ENCODE measurements around the gene FMNL2.

Gene FMNL2

GRCh38 chr2:152465541-152465940, 130.6 kb downstream of the FMNL2 start:
- Histone ChIP-seq H3K4me1 (ENCODE audit: low read length) (peaks cover 35% of the 10 kb centered on the region), H3K9ac (ENCODE audit: low read length) (no peak overlapping the region), H2AFZ (ENCODE audit: low read length) (no peak overlapping the region), H3K9me3 (replicated peaks; ENCODE audit: insufficient read depth, low read length) (no peaks in the 10 kb centered on the region), H3K4me2 (ENCODE audit: low read depth, low read length) (no peak overlapping the region), H3K27me3 (replicated peaks; ENCODE audit: insufficient read depth, low read length) (no peaks in the 10 kb centered on the region), H3K27ac (ENCODE audit: low read length) (no peak overlapping the region), H3F3A (ENCODE audit: insufficient read depth, low read length) (no peaks in the 10 kb centered on the region), H3K9me2 (replicated peaks; ENCODE audit: insufficient read depth, low read length) (no peaks in the 10 kb centered on the region), H4K20me1 (ENCODE audit: insufficient read depth, low read length) (no peaks in the 10 kb centered on the region), H3K79me2 (ENCODE audit: low read length) (no peaks in the 10 kb centered on the region), H3K36me3 (replicated peaks; ENCODE audit: insufficient read depth, low read length) (no peaks in the 10 kb centered on the region), H3K4me3 (ENCODE audit: low read length) (no peak overlapping the region)
- TF ChIP-seq EZH2 (optimal IDR thresholded peaks at IDR 0.05; ENCODE audit: low read depth, low read length) (no peak), CTCF (IDR thresholded peaks at IDR 0.05; ENCODE audit: low read length) (no peak), EZH2phosphoT487 (IDR thresholded peaks at IDR 0.05; ENCODE audit: low read length) (no peak)
- DNase-seq = no peak

GRCh38 chr2:152466041-152466440, 131.1 kb downstream of the FMNL2 start:
- Histone ChIP-seq H3K9me3 (replicated peaks; ENCODE audit: insufficient read depth, low read length) (no peaks in the 10 kb centered on the region), H3K36me3 (replicated peaks; ENCODE audit: insufficient read depth, low read length) (no peaks in the 10 kb centered on the region), H4K20me1 (ENCODE audit: insufficient read depth, low read length) (no peaks in the 10 kb centered on the region), H3K27me3 (replicated peaks; ENCODE audit: insufficient read depth, low read length) (no peaks in the 10 kb centered on the region), H3K4me2 (ENCODE audit: low read depth, low read length) (no peak overlapping the region), H3K79me2 (ENCODE audit: low read length) (no peaks in the 10 kb centered on the region), H2AFZ (ENCODE audit: low read length) (no peak overlapping the region), H3K27ac (ENCODE audit: low read length) (no peak overlapping the region), H3K9ac (ENCODE audit: low read length) (no peak overlapping the region), H3F3A (ENCODE audit: insufficient read depth, low read length) (no peaks in the 10 kb centered on the region), H3K4me1 (ENCODE audit: low read length) (peaks cover 35% of the 10 kb centered on the region), H3K9me2 (replicated peaks; ENCODE audit: insufficient read depth, low read length) (no peaks in the 10 kb centered on the region), H3K4me3 (ENCODE audit: low read length) (no peak overlapping the region)
- DNase-seq = no peak
- TF ChIP-seq EZH2phosphoT487 (IDR thresholded peaks at IDR 0.05; ENCODE audit: low read length) = no peak
- no peak for TF ChIP-seq CTCF (IDR thresholded peaks at IDR 0.05; ENCODE audit: low read length)
- no peak for TF ChIP-seq EZH2 (optimal IDR thresholded peaks at IDR 0.05; ENCODE audit: low read depth, low read length)

- Histone ChIP-seq H3K27ac (ENCODE audit: low read length) (peak overlapping the region; percentile 39; the same call in 1 of the 2 replicates), H3K4me2 (ENCODE audit: low read depth, low read length) (peak overlapping the region; percentile 72), H3K9me3 (replicated peaks; ENCODE audit: insufficient read depth, low read length) (no peaks in the 10 kb centered on the region), H3K79me2 (ENCODE audit: low read length) (no peaks in the 10 kb centered on the region), H3K9ac (ENCODE audit: low read length) (peak overlapping the region; percentile 28; the same call in 1 of the 2 replicates), H3K27me3 (replicated peaks; ENCODE audit: insufficient read depth, low read length) (no peaks in the 10 kb centered on the region), H3F3A (ENCODE audit: insufficient read depth, low read length) (no peaks in the 10 kb centered on the region), H3K4me1 (ENCODE audit: low read length) (peaks cover 35% of the 10 kb centered on the region), H3K9me2 (replicated peaks; ENCODE audit: insufficient read depth, low read length) (no peaks in the 10 kb centered on the region), H2AFZ (ENCODE audit: low read length) (peak overlapping the region; percentile 8), H3K4me3 (ENCODE audit: low read length) (peak overlapping the region; percentile 4; the same call in 1 of the 2 replicates), H4K20me1 (ENCODE audit: insufficient read depth, low read length) (no peaks in the 10 kb centered on the region), H3K36me3 (replicated peaks; ENCODE audit: insufficient read depth, low read length) (no peaks in the 10 kb centered on the region)
- peak; percentile 71 for DNase-seq
- TF ChIP-seq EZH2 (optimal IDR thresholded peaks at IDR 0.05; ENCODE audit: low read depth, low read length) (no peak), CTCF (IDR thresholded peaks at IDR 0.05; ENCODE audit: low read length) (no peak), EZH2phosphoT487 (IDR thresholded peaks at IDR 0.05; ENCODE audit: low read length) (no peak)
These were observed 132.2 kb downstream of the FMNL2 start for GRCh38 chr2:152466980-152467676.

All from MM.1S (cell line).